ENCODE results near the gene PRM1. TPM values are rescaled to one million over a fixed set of nuclear protein-coding genes. Genes with fewer than 3 reads are reported as not detected.

Gene PRM1
- polyA plus RNA-seq, 2 donors, result not detected

GRCh38 chr16:11273721-11274324 lies 7.3 kb downstream of the PRM1 start:
- 64 to 72% methylated on average over 3 of the region's 3 CpGs for WGBS, 2 donors
- no peak overlapping the region for H3K27ac ChIP-seq (ENCODE audit: low read depth in 2 of 2, low read length in 1 of 2)

GRCh38 chr16:11272921-11273720 lies 8.0 kb downstream of the PRM1 start, which contains the start of gene PRM3:
PRM3 (minus strand) TSS chr16:11273629; CDS start chr16:11273595, 34 bp downstream.
- Histone ChIP-seq H3K27me3 (ENCODE audit: control insufficient read depth in 1 of 2, insufficient read depth in 2 of 2, low read length in 2 of 2) (no peaks in the 10 kb centered on the region), H3K4me3 (ENCODE audit: low read depth in 1 of 2, low read length in 2 of 2) (no peak within 1 kb of the TSS), H3K27ac (ENCODE audit: low read depth in 2 of 2, low read length in 1 of 2) (no peak within 1 kb of the TSS), H3K9me3 (ENCODE audit: control insufficient read depth in 2 of 2, insufficient read depth in 1 of 2, low read depth in 1 of 2, low read length in 1 of 2) (no peaks in the 10 kb centered on the region), H3K4me1 (ENCODE audit: control insufficient read depth in 2 of 2, insufficient read depth in 2 of 2, low read length in 1 of 2) (peaks cover 0 to 5% of the 10 kb centered on the region in 2 donors), H3K36me3 (ENCODE audit: control insufficient read depth in 2 of 2, insufficient read depth in 2 of 2, low read length in 1 of 2) (no peaks in the 10 kb centered on the region)
- WGBS, 2 donors, result 80 to 81% methylated on average over 30 of the region's 30 CpGs

More at GRCh38 chr16:11273721-11274324, 7.3 kb downstream of the PRM1 start:
- H3K27me3 ChIP-seq (ENCODE audit: control insufficient read depth in 1 of 2, insufficient read depth in 2 of 2, low read length in 2 of 2), result no peaks in the 10 kb centered on the region
- no peaks in the 10 kb centered on the region for H3K36me3 ChIP-seq (ENCODE audit: control insufficient read depth in 2 of 2, insufficient read depth in 2 of 2, low read length in 1 of 2)
- no peaks in the 10 kb centered on the region for H3K9me3 ChIP-seq (ENCODE audit: control insufficient read depth in 2 of 2, insufficient read depth in 1 of 2, low read depth in 1 of 2, low read length in 1 of 2)
- no peak overlapping the region for H3K4me3 ChIP-seq (ENCODE audit: low read depth in 1 of 2, low read length in 2 of 2)
- H3K4me1 ChIP-seq (ENCODE audit: control insufficient read depth in 2 of 2, insufficient read depth in 2 of 2, low read length in 1 of 2), result peaks cover 0 to 5% of the 10 kb centered on the region in 2 donors

GRCh38 chr16:11272484-11272883 lies 8.6 kb downstream of the PRM1 start:
- Histone ChIP-seq H3K9me3 (ENCODE audit: control insufficient read depth in 2 of 2, insufficient read depth in 1 of 2, low read depth in 1 of 2, low read length in 1 of 2) (no peaks in the 10 kb centered on the region), H3K4me1 (ENCODE audit: control insufficient read depth in 2 of 2, insufficient read depth in 2 of 2, low read length in 1 of 2) (peaks cover 0 to 5% of the 10 kb centered on the region in 2 donors), H3K27ac (ENCODE audit: low read depth in 2 of 2, low read length in 1 of 2) (no peak overlapping the region), H3K27me3 (ENCODE audit: control insufficient read depth in 1 of 2, insufficient read depth in 2 of 2, low read length in 2 of 2) (no peaks in the 10 kb centered on the region), H3K4me3 (ENCODE audit: low read depth in 1 of 2, low read length in 2 of 2) (no peak overlapping the region), H3K36me3 (ENCODE audit: control insufficient read depth in 2 of 2, insufficient read depth in 2 of 2, low read length in 1 of 2) (no peaks in the 10 kb centered on the region)
- 69 to 70% methylated on average over 6 of the region's 6 CpGs for WGBS, 2 donors

- WGBS, 2 donors, result 97 to 98% methylated on average over 10 of the region's 10 CpGs
Observed at GRCh38 chr16:11271610-11272009, 9.5 kb downstream of the PRM1 start.

GRCh38 chr16:11270602-11271162 lies 10.4 kb downstream of the PRM1 start:
- Histone ChIP-seq H3K27ac (ENCODE audit: low read depth in 2 of 2, low read length in 1 of 2) (no peak overlapping the region), H3K4me1 (ENCODE audit: control insufficient read depth in 2 of 2, insufficient read depth in 2 of 2, low read length in 1 of 2) (peaks cover 0 to 5% of the 10 kb centered on the region in 2 donors), H3K9me3 (ENCODE audit: control insufficient read depth in 2 of 2, insufficient read depth in 1 of 2, low read depth in 1 of 2, low read length in 1 of 2) (no peaks in the 10 kb centered on the region), H3K36me3 (ENCODE audit: control insufficient read depth in 2 of 2, insufficient read depth in 2 of 2, low read length in 1 of 2) (no peaks in the 10 kb centered on the region), H3K4me3 (ENCODE audit: low read depth in 1 of 2, low read length in 2 of 2) (no peak overlapping the region), H3K27me3 (ENCODE audit: control insufficient read depth in 1 of 2, insufficient read depth in 2 of 2, low read length in 2 of 2) (no peaks in the 10 kb centered on the region)
- WGBS, 2 donors, result 89 to 92% methylated on average over 2 of the region's 2 CpGs

More at GRCh38 chr16:11271610-11272009, 9.5 kb downstream of the PRM1 start:
- H3K4me3 ChIP-seq (ENCODE audit: low read depth in 1 of 2, low read length in 2 of 2), result no peak overlapping the region
- peaks cover 0 to 5% of the 10 kb centered on the region in 2 donors for H3K4me1 ChIP-seq (ENCODE audit: control insufficient read depth in 2 of 2, insufficient read depth in 2 of 2, low read length in 1 of 2)
- no peaks in the 10 kb centered on the region for H3K9me3 ChIP-seq (ENCODE audit: control insufficient read depth in 2 of 2, insufficient read depth in 1 of 2, low read depth in 1 of 2, low read length in 1 of 2)
- no peak overlapping the region for H3K27ac ChIP-seq (ENCODE audit: low read depth in 2 of 2, low read length in 1 of 2)
- H3K36me3 ChIP-seq (ENCODE audit: control insufficient read depth in 2 of 2, insufficient read depth in 2 of 2, low read length in 1 of 2), result no peaks in the 10 kb centered on the region
- no peaks in the 10 kb centered on the region for H3K27me3 ChIP-seq (ENCODE audit: control insufficient read depth in 1 of 2, insufficient read depth in 2 of 2, low read length in 2 of 2)

- Histone ChIP-seq H3K36me3 (ENCODE audit: control insufficient read depth in 2 of 2, insufficient read depth in 2 of 2, low read length in 1 of 2) (no peaks in the 10 kb centered on the region), H3K27me3 (ENCODE audit: control insufficient read depth in 1 of 2, insufficient read depth in 2 of 2, low read length in 2 of 2) (no peaks in the 10 kb centered on the region), H3K27ac (ENCODE audit: low read depth in 2 of 2, low read length in 1 of 2) (no peak within 1 kb of the TSS), H3K9me3 (ENCODE audit: control insufficient read depth in 2 of 2, insufficient read depth in 1 of 2, low read depth in 1 of 2, low read length in 1 of 2) (no peaks in the 10 kb centered on the region), H3K4me3 (ENCODE audit: low read depth in 1 of 2, low read length in 2 of 2) (no peak within 1 kb of the TSS), H3K4me1 (ENCODE audit: control insufficient read depth in 2 of 2, insufficient read depth in 2 of 2, low read length in 1 of 2) (peaks cover 0 to 5% of the 10 kb centered on the region in 2 donors)
- WGBS, 2 donors, result 94 to 98% methylated on average over 11 of the region's 11 CpGs
Observed at GRCh38 chr16:11268921-11269375, 12.2 kb downstream of the PRM1 start, which contains the start of gene TNP2. TNP2 (minus strand) TSS chr16:11269325; CDS start chr16:11269262, 63 bp downstream.

- Histone ChIP-seq H3K27me3 (ENCODE audit: control insufficient read depth in 1 of 2, insufficient read depth in 2 of 2, low read length in 2 of 2) (no peaks in the 10 kb centered on the region), H3K4me3 (ENCODE audit: low read depth in 1 of 2, low read length in 2 of 2) (no peak overlapping the region), H3K4me1 (ENCODE audit: control insufficient read depth in 2 of 2, insufficient read depth in 2 of 2, low read length in 1 of 2) (peaks cover 0 to 3% of the 10 kb centered on the region in 2 donors), H3K9me3 (ENCODE audit: control insufficient read depth in 2 of 2, insufficient read depth in 1 of 2, low read depth in 1 of 2, low read length in 1 of 2) (no peaks in the 10 kb centered on the region), H3K27ac (ENCODE audit: low read depth in 2 of 2, low read length in 1 of 2) (no peak overlapping the region), H3K36me3 (ENCODE audit: control insufficient read depth in 2 of 2, insufficient read depth in 2 of 2, low read length in 1 of 2) (no peaks in the 10 kb centered on the region)
- 76 to 92% methylated on average over 7 of the region's 7 CpGs for WGBS, 2 donors
Observed at GRCh38 chr16:11265124-11265523, 16.0 kb downstream of the PRM1 start.

GRCh38 chr16:11264155-11264832 lies 16.8 kb downstream of the PRM1 start:
- Histone ChIP-seq H3K27ac (ENCODE audit: low read depth in 2 of 2, low read length in 1 of 2) (no peak overlapping the region), H3K4me1 (ENCODE audit: control insufficient read depth in 2 of 2, insufficient read depth in 2 of 2, low read length in 1 of 2) (peaks cover 0 to 3% of the 10 kb centered on the region in 2 donors), H3K27me3 (ENCODE audit: control insufficient read depth in 1 of 2, insufficient read depth in 2 of 2, low read length in 2 of 2) (no peaks in the 10 kb centered on the region), H3K9me3 (ENCODE audit: control insufficient read depth in 2 of 2, insufficient read depth in 1 of 2, low read depth in 1 of 2, low read length in 1 of 2) (no peaks in the 10 kb centered on the region), H3K36me3 (ENCODE audit: control insufficient read depth in 2 of 2, insufficient read depth in 2 of 2, low read length in 1 of 2) (no peaks in the 10 kb centered on the region), H3K4me3 (ENCODE audit: low read depth in 1 of 2, low read length in 2 of 2) (no peak overlapping the region)
- WGBS, 2 donors, result 73 to 79% methylated on average over 9 of the region's 9 CpGs

- Histone ChIP-seq H3K27me3 (ENCODE audit: control insufficient read depth in 1 of 2, insufficient read depth in 2 of 2, low read length in 2 of 2) (no peaks in the 10 kb centered on the region), H3K9me3 (ENCODE audit: control insufficient read depth in 2 of 2, insufficient read depth in 1 of 2, low read depth in 1 of 2, low read length in 1 of 2) (no peaks in the 10 kb centered on the region), H3K4me1 (ENCODE audit: control insufficient read depth in 2 of 2, insufficient read depth in 2 of 2, low read length in 1 of 2) (peaks cover 0 to 6% of the 10 kb centered on the region in 2 donors), H3K36me3 (ENCODE audit: control insufficient read depth in 2 of 2, insufficient read depth in 2 of 2, low read length in 1 of 2) (no peaks in the 10 kb centered on the region), H3K27ac (ENCODE audit: low read depth in 2 of 2, low read length in 1 of 2) (no peak overlapping the region), H3K4me3 (ENCODE audit: low read depth in 1 of 2, low read length in 2 of 2) (no peak overlapping the region)
- WGBS, 2 donors, result 63 to 67% methylated on average over 4 of the region's 4 CpGs
Observed at GRCh38 chr16:11263737-11264136, 17.4 kb downstream of the PRM1 start.
